Endothelial cell of umbilical vein (primary cell): ENCODE data around the gene CDR2. TPM values are rescaled to one million over a fixed set of nuclear protein-coding genes. Genes with fewer than 3 reads are reported as not detected.
"Not testable (repeated sequence)": the region's sequence is repeated elsewhere in the genome, so short reads cannot be mapped to it uniquely, and the experiment has no call there.

Source experiments
- BruUV-seq: library from RNA; stranded (reverse); fragments of 400-500 nt; replicated peaks from 2 replicates; lab custom pipeline; 2021; lab: Mats Ljungman, UMichigan
- CTCF ChIA-PET: fragments of 300-600, 350-600 bp; sonication (Branson Sonifier 250); formaldehyde crosslinking; loops from one replicate; lab custom pipeline; 2021; ENCODE audit warnings: antibody characterized with exemption, inconsistent platforms; lab: Charles Lee
- POLR2A ChIA-PET: fragments of 300-600, 350-600 bp; sonication (Branson Sonifier 250); formaldehyde crosslinking; loops from one replicate; lab custom pipeline; 2021; ENCODE audit warnings: antibody characterized with exemption, inconsistent platforms; lab: Charles Lee
- DNase-seq: peaks from one replicate; pipeline ENCODE4 v3.0.0-alpha.2; 2011; ENCODE audit warnings: low read depth, low spot score
- FAIRE-seq: peaks from 2 replicates; lab custom pipeline; 2011; peaks lifted over from hg19 to GRCh38; lab: Jason Lieb, UNC
- H2AFZ ChIP-seq: 2 replicates; pipeline ENCODE4 v1.6.0; 2012; ENCODE audit warnings: low read depth, low read length, control low read depth, inconsistent platforms
- H3K27ac ChIP-seq: 2 replicates; pipeline ENCODE4 v1.5.1; 2011; ENCODE audit warnings: low read depth, mild to moderate bottlenecking, control low read depth, low read length, moderate library complexity; ENCODE audit not compliant: insufficient read depth
- H3K27me3 ChIP-seq, 2 experiments: 2 replicates each; pipeline versions ENCODE4 v1.6.0 to v1.6.1; 2011; ENCODE audit warnings: low read length in 2 of 2, mixed read lengths in 1 of 2; ENCODE audit not compliant: control insufficient read depth in 2 of 2, insufficient read depth in 2 of 2
- H3K36me3 ChIP-seq, 2 experiments: 2 replicates in 1 of 2; 3 replicates in 1 of 2; pipeline ENCODE4 v1.5.1; 2011; ENCODE audit warnings: low read length in 2 of 2, mild to moderate bottlenecking in 1 of 2, moderate library complexity in 1 of 2; ENCODE audit not compliant: control insufficient read depth in 2 of 2, insufficient read depth in 2 of 2; ENCODE audit errors: extremely low read depth in 1 of 2
- H3K4me1 ChIP-seq: 3 replicates; pipeline ENCODE4 v1.5.1; 2011; ENCODE audit warnings: mild to moderate bottlenecking, low read length; ENCODE audit not compliant: control insufficient read depth, insufficient read depth; ENCODE audit errors: extremely low read depth
- H3K4me2 ChIP-seq: 2 replicates; pipeline ENCODE4 v1.6.1; 2011; ENCODE audit warnings: low read length, control low read depth, mixed read lengths; ENCODE audit not compliant: insufficient read depth
- H3K4me3 ChIP-seq, 3 experiments: fragments of 200-600 bp in 1 of 3; sonication (generic), shearing (Covaris generic) in 1 of 3; replicated peaks in 1 of 3; 2 replicates each; pipeline ENCODE4 v1.5.1; 2011 to 2016; ENCODE audit warnings: control low read depth in 3 of 3, low read length in 3 of 3, mild to moderate bottlenecking in 2 of 3, inconsistent platforms in 1 of 3, low read depth in 1 of 3, moderate library complexity in 1 of 3; ENCODE audit not compliant: insufficient read depth in 1 of 3
- H3K79me2 ChIP-seq: 2 replicates; pipeline ENCODE4 v1.6.0; 2012; ENCODE audit warnings: low read length, inconsistent platforms; ENCODE audit not compliant: control insufficient read depth, insufficient read depth
- H3K9ac ChIP-seq: replicated peaks from 2 replicates; pipeline ENCODE3; 2011; ENCODE audit warnings: low read length, control low read depth; ENCODE audit not compliant: insufficient read depth; ENCODE audit errors: extremely low read depth
- H3K9me1 ChIP-seq: replicated peaks from 3 replicates; pipeline ENCODE4 v1.6.0; 2011; ENCODE audit warnings: mild to moderate bottlenecking, low read length; ENCODE audit not compliant: control insufficient read depth, insufficient read depth; ENCODE audit errors: extremely low read depth
- H3K9me3 ChIP-seq: replicated peaks from 2 replicates; pipeline ENCODE4 v1.5.1; 2012; ENCODE audit warnings: low read length, inconsistent platforms; ENCODE audit not compliant: control insufficient read depth, insufficient read depth
- H4K20me1 ChIP-seq: replicated peaks from 2 replicates; pipeline ENCODE3; 2011; ENCODE audit warnings: mild to moderate bottlenecking, low read length; ENCODE audit not compliant: control insufficient read depth, insufficient read depth; ENCODE audit errors: extremely low read depth
- CTCF ChIP-seq, 2 donors: IDR thresholded peaks; 1 replicate in 1 of 2; 2 replicates in 1 of 2; pipeline ENCODE4 v1.5.1; 2011; ENCODE audit warnings: low read length in 2 of 2, mild to moderate bottlenecking in 2 of 2, moderate library complexity in 2 of 2, control low read depth in 1 of 2, inconsistent platforms in 1 of 2, low read depth in 1 of 2; ENCODE audit not compliant: insufficient read depth in 1 of 2; ENCODE audit errors: extremely low read depth in 1 of 2
- EZH2 ChIP-seq: IDR thresholded peaks from 2 replicates; pipeline ENCODE4 v1.6.1; 2012; ENCODE audit warnings: borderline replicate concordance, low read depth, mild to moderate bottlenecking, moderate library complexity, low read length, inconsistent platforms; ENCODE audit not compliant: severe bottlenecking
- MAX ChIP-seq: IDR thresholded peaks from 2 replicates; pipeline ENCODE4 v1.6.1; 2011; ENCODE audit not compliant: insufficient read depth, insufficient read length
- MYC ChIP-seq: IDR thresholded peaks from one replicate; pipeline ENCODE4 v1.6.1; 2011; ENCODE audit warnings: mild to moderate bottlenecking, low read depth, low read length
- dilution Hi-C: fragments of 300-500 bp; cut with MboI; formaldehyde crosslinking; loops from one replicate; pipeline ENCODE4 v1.15.0; 2019; ENCODE audit warnings: low sequenced_read_pairs; ENCODE audit not compliant: extremely low pct_ligation_motif_present
- intact Hi-C: fragments of 100-400 bp; cut with micrococcal nuclease; formaldehyde crosslinking; loops from one replicate; pipeline ENCODE4 v1.10.0; 2022
- polyA plus RNA-seq, 4 experiments: library from polyadenylated mRNA; depleted of rRNA in 3 of 4; stranded (reverse) in 3 of 4; unstranded in 1 of 4; fragments of >200 nt; gene quantifications; 2 replicates each; pipeline versions ENCODE4 v1.2.1 to v1.2.3, GENCODE V29; 2011 to 2012; ENCODE audit warnings: missing spikeins in 1 of 4
- total RNA-seq: library from RNA; stranded (reverse); gene quantifications from 2 replicates; pipeline ENCODE4 v1.2.3, GENCODE V29; 2021

CDR2 gene
- total and polyA plus RNA-seq, 2 donors (not counting 3 experiments of a cell fraction or from before 2014, with no cell fraction given): 35.3 to 61.9 TPM

GRCh38 chr16:22301423-22301822, 73.0 kb downstream of the CDR2 start:
- H4K20me1 ChIP-seq, H3K4me1 ChIP-seq, H3K27me3 ChIP-seq, H3K9me3 ChIP-seq, H3K4me2 ChIP-seq, H3K27ac ChIP-seq, intact Hi-C loops, H2AFZ ChIP-seq, H3K9me1 ChIP-seq, FAIRE-seq, H3K4me3 ChIP-seq, BruUV-seq, H3K9ac ChIP-seq, dilution Hi-C loops, DNase-seq: not testable (repeated sequence)
- Histone ChIP-seq H3K36me3 (peaks cover 0 to 16% of the 10 kb centered on the region in 2 experiments), H3K79me2 (peaks cover 38% of the 10 kb centered on the region)
- POLR2A ChIA-PET: interaction anchor here (0.8 kb wide), 1 partner anchor 1396 kb away, joined by 6 read pairs; no protein-coding TSS in a partner anchor
- CTCF ChIA-PET: interaction anchor here (1.4 to 1.8 kb wide), 2 partner anchors 104 to 106 kb away, joined by 8 to 24 read pairs; no protein-coding TSS in a partner anchor

GRCh38 chr16:22300427-22301071, 73.9 kb downstream of the CDR2 start:
- no TSS peak for BruUV-seq
- TF ChIP-seq MAX (no peak), MYC (no peak), CTCF (IDR thresholded peaks at IDR 0.05; ENCODE audit: extremely low read depth in 1 of 2, insufficient read depth in 1 of 2, low read depth in 1 of 2, low read length in 2 of 2) (peak; percentile 58 to 74), EZH2 (no peak)
- Histone ChIP-seq H3K27ac (no peak overlapping the region), H3K9ac (no peak overlapping the region), H3K9me3 (no peaks in the 10 kb centered on the region), H2AFZ (no peak overlapping the region), H3K36me3 (peaks cover 0 to 15% of the 10 kb centered on the region in 2 experiments), H3K9me1 (no peaks in the 10 kb centered on the region), H3K4me1 (no peaks in the 10 kb centered on the region), H3K27me3 (no peaks in the 10 kb centered on the region), H3K4me2 (no peak overlapping the region), H4K20me1 (no peaks in the 10 kb centered on the region), H3K4me3 (no peak overlapping the region), H3K79me2 (peaks cover 38% of the 10 kb centered on the region)
- intact Hi-C loops (no loop called here), dilution Hi-C loops (no loop called here)
- FAIRE-seq (peak; percentile 64), DNase-seq (peak; percentile 52)
- ChIA-PET CTCF (interaction anchor here (0.6 to 1.8 kb wide), 20 partner anchors 9 to 347 kb away, joined by 3 to 24 read pairs (median 4); partner anchors contain the start of gene UQCRC2), POLR2A (no interaction called here)
